Activated CD4-positive, CD25-positive, alpha-beta regulatory T cell treated with anti-CD3 and anti-CD28 coated beads, Interleukin-2, amount 50 U/mL, for 72 hours (primary cell): ENCODE results near the gene TTLL10.
"Not testable (repeated sequence)": the region's sequence is repeated elsewhere in the genome, so short reads cannot be mapped to it uniquely, and the experiment has no call there.

ENCODE experiments used
- DNase-seq: peaks from one replicate; pipeline ENCODE4 v3.0.0; 2021

Gene TTLL10

DNA sequence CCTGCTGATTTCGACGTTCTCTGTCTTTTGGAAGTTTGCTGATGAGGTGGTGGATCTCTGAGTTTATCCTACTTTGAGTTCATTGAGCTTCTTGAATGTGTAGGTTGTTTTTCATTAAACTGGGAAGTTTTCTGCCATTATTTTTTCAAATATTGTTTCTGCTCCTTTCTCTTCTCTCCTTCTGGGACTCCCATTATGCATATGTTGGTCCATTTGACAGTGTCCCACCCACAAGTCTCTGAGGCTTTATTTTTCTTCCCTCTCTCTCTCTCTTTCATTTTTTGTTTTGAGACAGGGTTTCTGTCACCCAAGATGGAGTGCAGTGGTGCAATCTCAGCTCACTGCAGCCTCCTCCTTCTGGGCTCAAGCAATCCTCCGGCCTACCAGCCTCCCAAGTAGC, 21.0 kb downstream of the TTLL10 start:
- no peak for DNase-seq

DNA sequence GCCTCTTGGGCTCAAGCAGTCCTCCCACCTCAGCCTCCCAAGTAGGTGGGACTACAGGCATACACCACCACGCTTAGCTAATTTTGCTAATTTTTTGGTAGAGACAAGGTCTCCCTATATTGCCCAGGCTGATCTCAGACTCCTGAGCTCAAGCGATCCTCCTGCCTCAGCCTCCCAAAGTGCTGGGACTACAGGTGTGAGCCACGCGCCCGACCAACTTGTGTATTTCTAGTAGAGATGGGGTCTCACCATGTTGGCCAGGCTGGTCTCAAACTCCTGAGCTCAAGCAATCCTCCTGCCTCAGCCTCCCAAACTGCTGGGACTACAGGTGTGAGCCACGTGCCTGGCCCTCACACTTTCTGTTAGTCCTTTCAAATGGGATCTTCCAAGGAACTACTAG, 22.0 kb downstream of the TTLL10 start:
- not testable (repeated sequence) for DNase-seq

DNA sequence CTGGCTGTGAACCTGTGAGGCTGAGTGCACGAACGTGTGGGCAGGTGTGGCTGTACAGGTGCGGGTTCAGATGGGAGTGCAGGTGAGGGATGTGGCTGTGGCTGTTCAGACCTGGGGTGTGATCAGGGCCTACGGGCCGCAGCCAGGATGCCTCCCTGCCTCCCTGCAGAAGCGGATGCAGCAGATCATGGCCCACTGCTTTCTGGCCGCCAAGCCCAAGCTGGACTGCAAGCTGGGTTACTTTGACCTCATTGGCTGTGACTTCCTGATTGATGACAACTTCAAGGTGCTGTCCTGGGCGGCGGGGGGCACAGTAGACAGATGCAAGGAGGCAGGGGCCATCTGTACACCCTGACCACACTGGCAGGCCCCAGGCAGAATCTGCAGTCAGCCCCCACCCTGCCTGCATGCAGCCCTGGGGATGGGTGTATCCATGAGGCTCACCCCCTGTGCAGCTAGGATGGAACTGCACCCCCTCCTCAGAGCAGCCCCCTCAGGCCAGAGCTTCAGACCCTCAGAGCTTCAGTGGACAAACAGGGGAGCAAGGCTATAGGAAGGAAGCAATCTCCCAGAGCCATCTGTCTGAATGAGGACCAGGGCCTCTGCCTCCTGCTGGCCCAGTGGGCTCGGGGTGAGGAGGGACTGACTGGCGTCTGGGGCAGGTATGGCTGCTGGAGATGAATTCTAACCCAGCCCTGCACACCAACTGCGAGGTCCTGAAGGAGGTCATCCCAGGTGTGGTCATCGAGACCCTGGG, 22.9 kb downstream of the TTLL10 start:
- no peak for DNase-seq

DNA sequence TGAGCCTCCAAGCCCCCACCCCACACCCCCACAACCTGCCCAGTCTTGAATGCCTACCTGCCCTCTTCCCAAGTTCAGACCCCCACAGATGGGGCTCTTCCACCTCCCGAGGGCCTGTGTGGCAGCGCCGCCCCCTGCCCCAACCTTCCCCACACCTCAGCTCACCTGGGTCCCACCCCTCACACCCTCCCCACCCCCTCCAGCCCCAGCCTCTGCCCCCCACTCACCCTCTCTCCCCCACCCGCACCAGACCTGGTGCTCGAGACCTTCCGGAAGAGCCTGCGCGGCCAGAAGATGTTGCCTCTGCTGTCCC, 23.5 kb downstream of the TTLL10 start:
- DNase-seq, result no peak

DNA sequence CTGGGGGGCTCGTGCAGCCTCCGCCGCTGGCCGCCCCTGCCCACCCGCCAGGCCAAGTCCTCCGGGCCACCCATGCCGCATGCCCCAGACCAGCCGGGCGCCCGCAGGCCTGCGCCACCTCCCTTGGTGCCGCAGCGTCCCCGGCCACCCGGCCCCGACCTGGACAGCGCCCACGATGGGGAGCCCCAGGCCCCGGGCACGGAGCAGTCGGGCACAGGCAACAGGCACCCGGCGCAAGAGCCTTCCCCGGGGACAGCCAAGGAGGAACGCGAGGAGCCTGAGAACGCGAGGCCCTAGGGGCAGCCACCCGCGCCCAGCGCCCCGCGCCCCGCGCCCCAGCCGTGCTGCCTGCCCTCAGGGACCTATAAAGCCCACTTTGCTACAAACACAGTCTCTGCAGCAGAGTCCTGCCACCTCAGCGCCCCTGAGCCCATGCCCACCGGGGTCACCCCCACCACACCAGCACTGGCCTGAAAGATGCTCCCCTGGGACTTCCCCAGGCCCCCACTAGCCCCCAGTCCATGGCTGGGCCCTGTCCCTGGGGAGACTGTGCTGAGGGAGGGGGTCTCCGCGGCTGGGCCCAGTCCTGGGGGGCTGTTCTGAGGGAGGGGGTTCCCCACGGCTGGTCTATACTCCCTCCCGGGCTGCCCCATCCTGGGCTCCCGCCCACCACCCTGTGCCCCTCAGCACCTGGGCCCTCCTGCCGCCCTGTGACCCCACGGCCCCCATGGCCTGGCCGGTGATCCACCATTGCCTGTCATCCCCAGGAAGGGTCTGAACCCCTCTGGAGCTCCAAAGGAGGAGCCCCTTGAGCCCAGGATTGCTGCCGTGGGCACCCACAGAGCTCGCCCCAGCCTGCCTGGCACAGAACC, 24.1 kb downstream of the TTLL10 start:
- no peak for DNase-seq

DNA sequence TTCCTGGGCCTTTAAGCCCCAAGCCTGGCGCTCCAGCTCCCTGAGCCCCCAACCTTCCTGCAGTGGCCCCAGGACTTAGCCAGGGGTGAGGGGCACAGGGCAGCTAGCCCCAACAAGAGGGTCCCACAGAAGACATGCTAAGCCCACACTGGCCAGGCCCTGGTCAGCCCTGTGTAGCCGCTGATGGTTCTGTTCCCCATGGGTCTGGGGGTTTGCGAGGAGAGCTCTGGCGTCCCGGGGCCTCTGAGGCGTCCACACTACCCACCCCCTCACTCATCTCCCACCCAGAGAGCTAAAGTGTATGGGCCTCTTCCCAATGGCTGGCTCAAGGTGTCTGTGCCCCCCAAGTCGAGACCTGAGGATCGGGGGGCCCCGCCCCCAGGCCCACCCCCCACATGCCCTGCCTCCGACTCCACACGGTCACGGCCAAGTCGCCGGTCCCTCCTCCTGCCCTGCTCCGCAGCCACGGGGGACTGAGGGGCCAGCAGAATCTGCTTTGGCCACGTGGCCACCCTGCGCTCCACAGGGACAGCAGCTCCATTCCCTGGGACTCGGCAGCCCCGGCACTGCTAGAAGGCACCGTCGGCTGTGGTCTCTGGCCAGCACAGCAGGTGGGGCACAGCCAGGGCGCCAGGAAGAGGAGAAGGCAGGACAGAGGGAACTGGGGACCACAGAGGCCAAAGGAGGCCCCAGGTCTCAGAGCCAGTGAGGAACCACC, 24.9 kb downstream of the TTLL10 start:
- DNase-seq, result no peak

DNA sequence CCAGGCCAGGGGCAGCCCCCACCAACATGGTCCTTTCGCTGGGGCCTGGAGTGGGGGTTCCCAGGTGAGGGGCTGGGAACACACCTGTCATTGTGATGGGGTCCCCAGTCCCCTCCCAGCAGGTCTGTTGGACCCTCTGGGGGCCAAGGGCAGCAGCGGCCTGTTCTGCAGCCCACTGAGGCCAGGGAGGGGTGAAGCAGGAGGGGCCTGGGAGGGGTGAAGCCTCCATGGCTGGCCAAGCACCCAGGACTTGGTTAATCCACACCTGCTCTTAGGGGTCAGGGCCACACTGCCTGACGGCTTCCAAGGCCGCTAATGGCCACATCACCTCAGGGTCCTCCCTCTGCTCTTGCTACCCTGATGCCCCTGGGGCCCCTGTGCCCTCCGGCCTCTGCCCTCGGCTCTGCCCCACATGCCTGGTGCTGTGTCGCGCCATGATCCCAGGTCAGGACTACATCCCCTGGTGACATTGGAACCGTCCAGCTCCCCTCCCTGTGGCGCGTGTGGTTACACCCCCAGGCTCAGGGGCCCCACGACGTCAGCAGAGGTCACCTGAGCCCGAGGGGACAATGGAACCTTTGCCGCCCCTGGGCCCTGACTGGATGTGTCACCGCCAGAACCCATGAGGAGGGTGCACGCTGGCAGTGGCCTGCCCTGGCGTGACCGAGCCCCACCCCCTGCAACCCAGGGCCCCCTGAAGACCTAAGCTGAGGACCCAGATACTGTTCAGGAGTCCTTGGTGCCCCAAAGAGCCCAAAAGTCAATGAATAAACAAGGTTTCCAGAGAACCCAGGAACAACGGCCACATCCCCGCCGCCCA, 25.7 kb downstream of the TTLL10 start:
- no peak for DNase-seq

DNA sequence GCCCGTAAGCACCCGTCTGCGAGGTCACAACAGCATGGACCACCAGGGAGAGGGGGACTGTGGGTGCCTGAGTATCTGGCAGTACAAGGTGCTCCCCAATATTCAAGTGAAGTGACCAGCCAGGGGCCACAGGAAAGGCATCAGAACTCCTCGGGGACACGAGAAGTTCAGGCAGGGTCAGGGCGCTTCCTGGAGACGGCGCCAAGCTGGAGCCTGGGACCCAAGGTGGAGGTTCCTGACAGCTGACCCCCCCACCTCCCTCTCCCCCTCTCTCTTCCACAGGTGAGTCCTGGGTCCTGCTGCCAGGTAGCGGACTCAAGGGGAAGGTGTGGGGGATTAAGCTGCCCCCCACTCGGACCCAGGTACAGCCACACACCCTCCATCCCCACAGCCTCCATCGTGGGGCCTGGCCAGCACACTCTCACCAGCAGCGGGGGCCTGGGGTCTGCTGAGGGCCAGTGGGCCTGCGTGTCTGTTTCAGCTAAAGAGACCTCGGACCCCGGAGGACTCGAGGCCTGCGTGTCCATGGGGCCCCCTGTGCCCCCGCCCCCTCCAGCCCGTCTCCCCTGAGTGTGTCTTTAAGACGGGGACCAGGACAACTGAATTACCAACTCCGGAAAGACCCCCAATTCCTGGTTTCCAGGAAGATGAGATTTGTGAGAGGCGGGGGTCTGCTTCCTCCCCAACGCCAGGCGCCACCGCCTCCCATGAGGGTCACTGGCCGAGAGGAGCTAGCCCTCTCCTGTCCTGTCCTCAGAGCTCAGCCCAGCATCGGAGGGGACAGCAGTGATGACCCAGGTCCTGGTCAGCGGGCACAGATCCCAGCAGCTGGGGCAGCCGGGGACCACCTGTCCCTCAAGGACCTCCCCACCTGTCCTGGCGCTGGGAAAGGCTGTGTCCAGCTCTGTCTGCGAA, 26.5 kb downstream of the TTLL10 start:
- no peak for DNase-seq

DNA sequence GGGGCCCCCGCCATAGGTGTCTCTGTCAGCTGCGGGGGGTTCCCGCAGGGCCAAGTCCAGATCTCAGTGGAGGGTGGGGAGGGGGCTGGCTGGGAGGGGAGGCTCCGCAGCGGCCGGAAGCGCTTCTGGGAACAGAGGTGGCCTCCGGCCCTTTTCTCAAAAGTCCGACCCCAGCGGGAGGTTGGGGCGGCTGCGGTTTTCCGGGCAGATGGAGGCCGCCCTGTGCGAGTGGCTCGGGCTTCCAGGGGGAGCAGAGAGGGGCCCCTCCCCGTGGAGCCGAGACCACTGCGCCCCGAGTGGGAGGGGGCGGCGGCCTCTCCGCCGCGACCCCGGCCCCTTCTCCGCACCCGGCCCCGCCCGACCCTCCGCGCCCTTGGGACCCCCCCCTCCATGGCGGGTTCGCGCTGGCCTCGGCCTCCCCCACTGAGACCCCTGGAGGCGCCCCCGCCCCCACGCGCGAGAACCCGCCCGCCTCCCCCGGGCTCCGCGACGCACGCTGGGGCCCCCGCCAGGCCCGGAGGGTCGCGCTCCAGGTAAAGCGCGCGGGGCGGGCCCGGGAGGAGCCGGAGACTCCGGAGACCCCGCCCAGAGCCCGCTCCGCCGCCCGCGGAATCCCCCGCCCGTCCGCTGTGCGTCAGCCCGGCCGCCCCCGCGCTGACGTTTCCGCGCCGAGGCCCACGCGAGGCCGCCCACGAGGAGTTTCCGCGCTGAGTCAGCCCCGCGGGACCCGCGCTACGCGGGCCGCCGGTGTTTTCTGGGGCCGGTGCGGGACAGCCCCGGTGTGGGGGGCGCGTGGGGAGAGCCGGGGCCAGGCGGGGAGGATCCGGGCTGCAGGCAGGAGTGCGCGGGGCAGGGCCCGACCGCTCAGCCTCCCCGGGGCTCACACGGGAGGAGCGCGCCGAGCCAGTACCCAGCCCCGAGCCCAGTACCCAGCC, 27.5 kb downstream of the TTLL10 start:
- DNase-seq, result peak; percentile 86

DNA sequence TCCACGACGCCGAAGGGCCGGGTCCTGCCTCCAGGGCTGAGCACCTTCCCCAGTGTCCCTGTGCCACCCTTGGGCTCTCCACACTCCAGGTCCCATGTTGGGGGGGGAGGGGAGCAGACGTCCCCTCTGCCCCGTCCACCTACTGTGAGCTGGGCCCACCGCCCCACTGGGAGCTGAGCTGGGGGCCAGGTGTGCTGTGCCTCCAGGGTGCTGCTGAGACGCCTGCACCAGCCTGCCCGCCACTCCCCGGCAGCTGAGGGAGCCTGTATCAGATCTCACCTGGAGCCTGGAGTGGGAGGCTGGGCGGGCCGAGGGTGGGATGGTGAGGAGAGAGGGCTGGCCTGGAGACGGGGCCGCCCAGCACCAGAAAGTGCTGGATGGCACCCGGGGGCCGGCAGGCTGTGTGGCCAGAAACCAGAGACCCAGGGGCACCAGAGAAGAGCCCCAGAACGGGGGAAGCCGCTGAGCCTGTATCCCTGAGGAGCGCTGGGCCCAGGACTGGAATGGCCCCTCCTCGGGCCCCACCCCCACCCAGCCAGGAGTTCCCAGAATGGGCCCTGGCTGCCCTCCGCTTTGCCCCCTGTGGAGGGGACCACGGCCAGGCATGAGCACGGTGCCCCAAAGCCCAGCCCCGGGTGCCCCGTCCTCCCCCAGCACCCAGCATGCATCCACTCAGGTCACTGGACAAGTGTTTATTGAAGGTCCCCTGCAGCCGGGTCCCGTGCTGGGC, 29.3 kb downstream of the TTLL10 start:
- DNase-seq, result no peak

DNA sequence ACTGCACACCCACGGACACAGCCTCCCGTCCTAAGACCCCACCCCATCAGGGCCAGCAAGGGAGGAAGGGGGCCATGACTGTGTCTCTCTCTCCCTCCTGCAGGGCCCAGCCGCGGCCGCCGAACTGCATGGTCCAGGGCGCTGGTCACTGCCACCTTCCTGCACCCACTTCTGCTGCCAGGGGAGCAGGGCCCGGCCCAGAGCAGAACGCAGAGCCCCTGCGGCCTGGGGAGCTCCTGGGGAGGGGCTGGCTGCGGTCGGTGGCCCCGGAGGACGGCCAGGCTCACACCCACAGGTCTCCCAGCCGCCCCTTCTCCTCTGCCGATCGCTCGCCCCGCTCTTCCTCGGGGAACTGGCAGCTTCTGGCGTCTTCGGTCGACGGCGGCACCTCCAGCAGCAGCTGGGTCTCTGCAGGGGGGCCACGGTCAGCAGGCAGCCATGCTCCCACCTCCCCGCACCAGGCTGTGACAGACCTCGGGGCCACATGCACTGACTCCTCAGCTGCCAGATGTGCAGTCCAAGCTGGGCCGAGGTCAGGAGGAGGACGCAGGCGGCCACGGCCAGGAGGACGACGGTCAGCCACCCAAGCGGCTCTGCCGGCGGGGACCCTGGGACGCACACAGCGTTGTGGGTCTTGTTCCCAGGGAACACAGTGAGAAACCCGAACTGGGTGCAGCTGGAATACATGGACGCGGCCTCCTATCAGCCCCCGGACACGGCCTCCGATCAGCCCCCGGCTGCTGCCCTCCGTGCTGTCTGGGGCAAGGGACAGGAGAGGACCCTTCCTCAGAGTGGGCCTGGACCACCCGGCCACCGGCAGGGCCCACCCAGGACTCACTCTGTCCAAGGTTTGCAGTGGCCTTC, 30.1 kb downstream of the TTLL10 start:
- DNase-seq, result no peak

DNA sequence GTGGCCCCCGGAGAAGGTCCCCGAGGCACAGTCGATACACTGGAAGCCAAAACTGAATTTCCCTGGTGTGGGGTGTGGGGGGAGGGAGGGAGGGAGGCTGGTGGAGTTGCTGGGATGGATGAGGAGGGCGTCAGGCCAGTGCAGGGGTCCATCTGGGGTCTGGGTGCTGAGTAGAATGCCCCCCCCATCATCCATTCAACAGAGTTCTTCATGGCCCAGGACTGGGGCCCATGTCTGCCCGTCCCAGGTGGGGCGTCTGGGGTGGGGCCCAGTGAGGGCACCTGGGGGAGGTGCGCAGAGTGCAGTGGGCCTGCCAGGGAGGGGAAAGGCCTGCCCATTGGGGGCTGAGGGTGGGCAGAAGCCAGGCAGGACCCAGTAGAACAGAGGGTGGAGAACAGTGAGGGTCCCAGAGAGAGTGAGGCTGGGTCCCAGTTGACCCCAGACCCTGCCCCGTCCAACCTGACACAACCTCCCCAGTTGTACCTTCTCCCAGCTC, 30.8 kb downstream of the TTLL10 start:
- DNase-seq, result no peak

DNA sequence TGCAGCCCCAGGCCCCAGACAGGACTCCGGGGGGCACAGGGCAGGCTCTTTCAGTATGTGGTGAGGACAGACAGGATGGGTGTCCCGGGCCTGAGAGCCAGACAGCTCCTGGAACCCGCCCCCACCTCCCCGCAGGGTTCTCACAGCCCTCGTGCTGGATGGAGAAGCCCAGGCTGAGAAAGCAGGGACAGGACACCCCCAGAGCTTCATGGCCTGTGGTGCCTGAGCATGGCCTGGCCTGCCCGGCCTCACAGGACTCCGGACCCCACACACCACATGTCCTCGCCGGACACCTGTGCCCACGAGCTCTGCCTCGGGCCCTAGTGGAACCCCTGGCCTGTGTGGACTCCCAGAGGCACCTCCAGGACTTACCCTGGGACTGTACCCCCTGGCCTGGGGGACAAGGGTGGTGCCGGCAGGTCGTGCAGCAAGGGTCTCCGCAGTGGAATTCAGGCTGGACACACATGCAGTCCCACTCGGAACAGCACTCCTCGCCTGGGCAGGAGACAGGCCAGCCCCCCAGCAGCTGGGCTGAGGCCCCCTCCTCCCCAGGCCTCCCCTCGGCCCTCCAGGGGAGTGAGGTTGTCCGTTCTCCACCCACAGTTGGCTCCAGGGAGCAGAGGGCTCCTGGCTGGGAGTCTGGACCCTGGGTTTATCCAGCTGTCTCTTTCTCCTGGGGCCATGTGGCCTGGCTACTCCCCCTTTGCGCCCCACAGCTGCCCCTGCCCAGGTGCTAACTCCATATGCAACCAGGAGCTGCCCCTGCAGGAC, 31.5 kb downstream of the TTLL10 start:
- DNase-seq, result no peak

DNA sequence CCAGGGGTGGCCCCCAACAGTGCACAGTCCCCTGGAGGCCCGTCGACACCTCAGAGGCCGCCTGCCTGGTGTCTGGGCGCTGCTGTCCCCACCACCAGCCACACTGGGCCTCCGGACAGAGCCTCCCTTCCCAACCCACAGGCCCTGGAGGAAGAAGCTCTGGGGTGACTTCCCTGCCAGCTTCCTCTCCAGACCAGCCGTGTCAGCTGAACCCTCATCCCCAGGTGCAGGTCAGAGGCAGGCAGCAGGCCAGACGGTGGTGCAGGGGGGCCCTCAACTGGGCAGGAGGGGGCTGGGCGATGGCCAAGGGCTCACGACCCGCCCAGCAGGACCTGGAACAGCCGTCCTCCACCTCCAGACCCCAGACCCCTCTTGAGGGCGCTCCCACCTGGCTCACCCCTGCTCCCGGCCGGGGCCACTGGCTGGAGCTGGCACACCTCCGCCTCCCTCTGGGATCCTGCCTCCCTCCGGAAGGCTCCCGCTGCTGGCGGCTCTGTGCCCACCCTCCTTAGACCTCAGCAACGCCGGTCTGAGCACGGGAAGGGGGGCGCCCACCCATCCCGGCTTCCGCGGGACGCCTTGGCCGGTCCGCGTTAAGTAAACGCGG, 32.2 kb downstream of the TTLL10 start:
- no peak for DNase-seq

DNA sequence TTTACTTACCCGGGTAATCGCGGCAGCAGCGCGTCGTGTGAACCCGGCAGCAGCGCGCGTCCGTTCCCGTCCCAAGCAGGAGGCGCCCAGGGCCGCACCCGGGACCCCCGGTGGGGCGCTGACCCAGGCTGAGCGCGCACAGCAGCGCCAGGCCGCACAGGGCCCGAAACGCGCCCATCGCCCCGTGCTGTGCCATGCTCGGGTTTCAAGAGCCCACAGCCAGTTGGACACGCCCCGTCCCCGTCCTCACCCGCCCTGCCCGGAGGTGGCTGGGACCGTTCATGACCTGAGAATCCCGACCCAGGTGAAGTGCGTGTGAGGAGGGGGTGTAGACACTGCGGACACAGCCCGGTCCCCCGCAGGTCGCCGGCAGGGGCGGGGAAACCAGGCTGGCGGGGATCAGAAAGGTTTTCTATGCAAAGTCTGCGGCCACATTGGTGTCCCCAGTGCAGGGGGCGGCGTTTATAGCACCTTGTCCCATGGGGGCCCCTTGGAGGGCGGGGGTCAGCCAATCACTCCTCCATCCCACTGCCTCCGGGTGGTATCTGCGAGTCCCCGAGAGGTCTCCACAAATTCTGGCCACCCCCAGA, 32.8 kb downstream of the TTLL10 start, which contains the start of gene TNFRSF18:
TNFRSF18 (minus strand) TSS at position 217 of the 590 bp plus-strand sequence; CDS start at position 196, 21 bp downstream.
- DNase-seq, result peak; percentile 72

DNA sequence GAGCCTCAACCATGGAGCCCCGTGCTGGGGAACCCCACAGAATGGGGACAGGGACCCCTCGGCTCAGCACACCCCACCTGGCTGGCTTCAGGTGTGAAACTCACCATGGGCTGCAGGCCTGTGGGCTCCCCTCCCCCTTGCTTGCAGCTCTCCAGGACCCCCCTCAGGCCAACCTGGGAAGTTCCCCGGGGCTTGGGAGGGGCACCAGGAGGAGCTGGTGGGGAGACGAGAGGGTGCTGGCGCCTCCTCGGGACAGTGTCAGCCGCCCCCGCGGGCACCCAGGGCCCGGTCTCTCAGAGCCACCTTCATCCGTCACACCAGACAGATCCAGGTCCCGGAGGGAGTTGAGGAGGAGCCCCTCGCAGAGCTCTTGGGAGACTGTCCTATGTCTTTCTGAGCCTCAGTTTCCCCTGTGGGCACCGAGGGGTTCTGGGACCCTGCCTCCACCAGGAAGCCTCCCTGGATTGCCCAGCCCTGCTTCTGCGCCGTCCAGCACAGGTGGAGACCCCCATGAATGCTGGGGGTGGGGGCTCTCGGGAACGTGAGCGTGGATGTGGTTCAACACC, 33.4 kb downstream of the TTLL10 start:
- DNase-seq, result no peak

DNA sequence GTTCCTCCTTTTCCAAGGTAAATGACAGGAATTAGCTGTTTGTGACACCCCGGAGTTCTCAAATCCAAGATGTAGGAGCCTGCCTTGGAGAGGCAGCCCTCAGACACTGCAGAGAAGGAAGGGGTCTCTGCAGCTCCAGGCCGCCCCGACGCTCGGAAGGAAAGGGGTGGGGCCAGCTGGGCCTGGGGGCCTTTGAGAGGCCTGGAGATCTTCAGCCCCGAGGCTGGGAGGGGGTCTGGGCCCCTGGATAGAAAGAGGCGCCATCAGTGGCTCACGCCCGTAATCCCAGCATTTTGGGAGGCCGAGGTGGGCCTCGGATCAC, 33.9 kb downstream of the TTLL10 start:
- no peak for DNase-seq
